Measurements from ENCODE around the gene IL21. TPM values are rescaled to one million over a fixed set of nuclear protein-coding genes. Genes with fewer than 3 reads are reported as not detected.
"Not testable (repeated sequence)": the region's sequence is repeated elsewhere in the genome, so short reads cannot be mapped to it uniquely, and the experiment has no call there.

IL21 gene
- total and polyA plus RNA-seq, 5 donors = not detected

- H3K27me3 ChIP-seq (ENCODE audit: control insufficient read depth, insufficient read depth) = no peaks in the 10 kb centered on the region
- H3K9me3 ChIP-seq (ENCODE audit: control insufficient read depth, low read length) = no peaks in the 10 kb centered on the region
- WGBS = 57% methylated on average over 5 of the region's 5 CpGs
- H3K4me3 ChIP-seq (ENCODE audit: low read length) = no peak overlapping the region
- intact Hi-C loops (cut with DNase I) = loop anchor here in 1 of 4 donors (10.0 kb wide), 1 partner anchor 672 kb away; no protein-coding TSS in a partner anchor
- DNase-seq = no peak
- no peaks in the 10 kb centered on the region for H3K4me1 ChIP-seq (ENCODE audit: control insufficient read depth, insufficient read depth, low read length)
- no peak overlapping the region for H3K27ac ChIP-seq (ENCODE audit: low read length)
- no peak for ATAC-seq
Measured at GRCh38 chr4:122576261-122577188, 44.3 kb downstream of the IL21 start.

GRCh38 chr4:122574347-122574746 lies 46.5 kb downstream of the IL21 start:
- not testable (repeated sequence) for H3K27ac ChIP-seq (ENCODE audit: low read length); DNase-seq; H3K4me1 ChIP-seq (ENCODE audit: control insufficient read depth, insufficient read depth, low read length); H3K9me3 ChIP-seq (ENCODE audit: control insufficient read depth, low read length); ATAC-seq; H3K4me3 ChIP-seq (ENCODE audit: low read length); H3K27me3 ChIP-seq (ENCODE audit: control insufficient read depth, insufficient read depth)
- 90% methylated on average over 10 of the region's 10 CpGs for WGBS
- intact Hi-C loops (cut with DNase I) = loop anchor here in 1 of 4 donors (10.0 kb wide), 1 partner anchor 670 kb away; no protein-coding TSS in a partner anchor

- no peak for DNase-seq
- intact Hi-C loops (cut with DNase I) = no loop called here
- H3K27ac ChIP-seq (ENCODE audit: low read length) = no peak overlapping the region
- no peaks in the 10 kb centered on the region for H3K4me1 ChIP-seq (ENCODE audit: control insufficient read depth, insufficient read depth, low read length)
- H3K9me3 ChIP-seq (ENCODE audit: control insufficient read depth, low read length) = no peaks in the 10 kb centered on the region
- H3K4me3 ChIP-seq (ENCODE audit: low read length) = no peak overlapping the region
- no peak for ATAC-seq
- H3K27me3 ChIP-seq (ENCODE audit: control insufficient read depth, insufficient read depth) = no peaks in the 10 kb centered on the region
- WGBS = 32% methylated on average over 2 of the region's 2 CpGs
Measured at GRCh38 chr4:122562449-122562848, 58.4 kb downstream of the IL21 start.

Other genes with a start within 250 kb of the IL21 start
- gene ADAD1, start 242.1 kb downstream of the IL21 start, total RNA-seq = not detected
- gene ADAD1, start 242.1 kb downstream of the IL21 start, polyA plus RNA-seq = not detected
- not detected for gene IL2, start 164.3 kb downstream of the IL21 start, total RNA-seq
- gene IL2, start 164.3 kb downstream of the IL21 start, polyA plus RNA-seq = not detected
- gene BBS12, start 111.6 kb upstream of the IL21 start, total RNA-seq = 1 to 10 TPM; 6.6 to 8.5 (median 7.7) TPM
- 3.5 TPM for gene BBS12, start 111.6 kb upstream of the IL21 start, polyA plus RNA-seq
- 10 to 100 TPM in 1 of 4 donors, 1 to 10 TPM in 3; 6.7 to 10.6 (median 8.3) TPM for gene FGF2, start 205.8 kb upstream of the IL21 start, total RNA-seq
- 3.5 TPM for gene FGF2, start 205.8 kb upstream of the IL21 start, polyA plus RNA-seq